ENCODE results near the gene TNK2. TPM values are rescaled to one million over a fixed set of nuclear protein-coding genes. Genes with fewer than 3 reads are reported as not detected.

The TNK2 gene
- total and polyA plus RNA-seq, 2 donors (not counting 3 experiments of a cell fraction or from before 2014, with no cell fraction given): 18.6 to 71.6 TPM

DNA sequence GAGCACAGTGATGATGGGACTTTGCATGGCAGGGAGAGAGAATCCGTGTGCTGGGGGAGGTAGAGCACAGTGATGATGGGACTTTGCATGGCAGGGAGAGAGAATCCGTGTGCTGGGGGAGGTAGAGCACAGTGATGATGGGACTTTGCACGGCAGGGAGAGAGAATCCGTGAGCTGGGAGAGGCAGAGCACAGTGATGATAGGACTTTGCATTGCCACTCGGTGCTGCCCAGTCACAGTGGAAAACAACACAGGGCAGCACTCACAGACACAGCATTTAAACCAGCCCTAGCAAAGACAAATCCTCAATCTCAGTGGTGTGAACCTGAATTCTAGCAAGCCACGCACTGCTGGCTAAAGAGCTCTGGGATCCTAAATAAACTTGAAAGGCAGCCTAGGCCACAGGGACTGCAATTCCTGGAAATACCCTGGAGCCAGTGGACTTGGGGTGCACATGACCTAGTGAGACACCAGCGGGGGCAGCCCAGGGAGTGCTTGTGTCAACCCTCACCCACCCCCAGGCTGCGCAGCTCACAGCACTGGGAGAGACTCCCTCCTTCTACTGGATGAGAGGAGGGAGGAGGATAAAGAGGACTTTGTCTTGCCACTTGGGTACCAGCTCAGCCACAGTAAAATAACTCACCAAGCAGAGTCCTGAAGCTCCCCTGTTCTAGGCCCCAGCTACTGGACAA is 23.4 kb upstream of the TNK2 start:
- DNase-seq (ENCODE audit: low read depth, low spot score) (no peak), FAIRE-seq (no peak)
- intact Hi-C loops (cut with micrococcal nuclease) (loop anchor here (10.0 kb wide), 1 partner anchor 73 kb away; no protein-coding TSS in a partner anchor), dilution Hi-C loops (cut with MboI; ENCODE audit: extremely low pct_ligation_motif_present, low sequenced_read_pairs) (no loop called here)
- POLR2A ChIA-PET: no interaction called here
- no peak for TF ChIP-seq MYC (IDR thresholded peaks at IDR 0.05; ENCODE audit: low read depth, low read length)
- TF ChIP-seq, protein P1, sequence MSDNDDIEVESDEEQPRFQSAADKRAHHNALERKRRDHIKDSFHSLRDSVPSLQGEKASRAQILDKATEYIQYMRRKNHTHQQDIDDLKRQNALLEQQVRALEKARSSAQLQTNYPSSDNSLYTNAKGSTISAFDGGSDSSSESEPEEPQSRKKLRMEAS (IDR thresholded peaks at IDR 0.05; ENCODE audit: insufficient read depth, insufficient read length): no peak
- TF ChIP-seq FOS (IDR thresholded peaks at IDR 0.05; ENCODE audit: borderline replicate concordance, insufficient read depth, low read length): no peak
- no peak for TF ChIP-seq JUN (IDR thresholded peaks at IDR 0.05; ENCODE audit: borderline replicate concordance, insufficient read depth, insufficient read length, low read depth)
- no peak for TF ChIP-seq EZH2 (IDR thresholded peaks at IDR 0.05; ENCODE audit: borderline replicate concordance, low read depth, low read length, severe bottlenecking)
- no peak for TF ChIP-seq POLR2AphosphoS5 (IDR thresholded peaks at IDR 0.05; ENCODE audit: insufficient read depth, low read depth, low read length)
- TF ChIP-seq GATA2 (IDR thresholded peaks at IDR 0.05; ENCODE audit: insufficient read depth, insufficient read length, low read depth, low read length): no peak
- TF ChIP-seq, protein P2, sequence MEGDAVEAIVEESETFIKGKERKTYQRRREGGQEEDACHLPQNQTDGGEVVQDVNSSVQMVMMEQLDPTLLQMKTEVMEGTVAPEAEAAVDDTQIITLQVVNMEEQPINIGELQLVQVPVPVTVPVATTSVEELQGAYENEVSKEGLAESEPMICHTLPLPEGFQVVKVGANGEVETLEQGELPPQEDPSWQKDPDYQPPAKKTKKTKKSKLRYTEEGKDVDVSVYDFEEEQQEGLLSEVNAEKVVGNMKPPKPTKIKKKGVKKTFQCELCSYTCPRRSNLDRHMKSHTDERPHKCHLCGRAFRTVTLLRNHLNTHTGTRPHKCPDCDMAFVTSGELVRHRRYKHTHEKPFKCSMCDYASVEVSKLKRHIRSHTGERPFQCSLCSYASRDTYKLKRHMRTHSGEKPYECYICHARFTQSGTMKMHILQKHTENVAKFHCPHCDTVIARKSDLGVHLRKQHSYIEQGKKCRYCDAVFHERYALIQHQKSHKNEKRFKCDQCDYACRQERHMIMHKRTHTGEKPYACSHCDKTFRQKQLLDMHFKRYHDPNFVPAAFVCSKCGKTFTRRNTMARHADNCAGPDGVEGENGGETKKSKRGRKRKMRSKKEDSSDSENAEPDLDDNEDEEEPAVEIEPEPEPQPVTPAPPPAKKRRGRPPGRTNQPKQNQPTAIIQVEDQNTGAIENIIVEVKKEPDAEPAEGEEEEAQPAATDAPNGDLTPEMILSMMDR (IDR thresholded peaks at IDR 0.05; ENCODE audit: extremely low read depth in 1 of 2, insufficient read depth in 1 of 2, low read depth in 1 of 2, low read length in 2 of 2): no peak
- TF ChIP-seq POLR2A (IDR thresholded peaks at IDR 0.05; ENCODE audit: low read depth, low read length): no peak
- Histone ChIP-seq H3K27me3 (ENCODE audit: control insufficient read depth in 2 of 2, insufficient read depth in 2 of 2, low read length in 2 of 2) (peaks cover 0 to 19% of the 10 kb centered on the region in 2 experiments), H3K9ac (replicated peaks; ENCODE audit: extremely low read depth, insufficient read depth, low read length) (no peak overlapping the region), H3K4me2 (ENCODE audit: insufficient read depth, low read length) (no peak overlapping the region), H3K4me1 (ENCODE audit: control insufficient read depth, extremely low read depth, insufficient read depth, low read length) (no peaks in the 10 kb centered on the region), H4K20me1 (replicated peaks; ENCODE audit: control insufficient read depth, extremely low read depth, insufficient read depth, low read length) (no peaks in the 10 kb centered on the region), H3K4me3 (replicated peaks in 1 of 3; ENCODE audit: insufficient read depth in 1 of 3, low read depth in 1 of 3, low read length in 3 of 3) (no peak overlapping the region), H3K79me2 (ENCODE audit: control insufficient read depth, insufficient read depth, low read length) (no peaks in the 10 kb centered on the region), H3K36me3 (ENCODE audit: control insufficient read depth in 2 of 2, extremely low read depth in 1 of 2, insufficient read depth in 2 of 2, low read length in 2 of 2) (no peaks in the 10 kb centered on the region), H3K9me3 (replicated peaks; ENCODE audit: control insufficient read depth, insufficient read depth, low read length) (no peaks in the 10 kb centered on the region), H2AFZ (ENCODE audit: low read depth, low read length) (no peak overlapping the region), H3K27ac (ENCODE audit: insufficient read depth, low read depth, low read length) (no peak overlapping the region), H3K9me1 (replicated peaks; ENCODE audit: control insufficient read depth, extremely low read depth, insufficient read depth, low read length) (no peaks in the 10 kb centered on the region)
- CTCF ChIA-PET: interaction anchor here (2.9 kb wide), 1 partner anchor 11 kb away, joined by 10 read pairs; no protein-coding TSS in a partner anchor
- BruUV-seq (replicated peaks): no TSS peak

Data from endothelial cell of umbilical vein (primary cell).